MCF 10A (cell line): ENCODE results near the gene SNX33. TPM values are rescaled to one million over a fixed set of nuclear protein-coding genes. Genes with fewer than 3 reads are reported as not detected.
"Not testable (repeated sequence)": the region's sequence is repeated elsewhere in the genome, so short reads cannot be mapped to it uniquely, and the experiment has no call there.

Source experiments
- BruUV-seq: library from RNA; stranded (reverse); fragments of 400-500 nt; replicated peaks from 2 replicates; lab custom pipeline; 2021; lab: Mats Ljungman, UMichigan
- CTCF ChIA-PET: fragments of 300-600 bp; sonication (Branson Sonifier 250); formaldehyde crosslinking; extraction: SDS; loops from one replicate; lab custom pipeline; 2021; ENCODE audit warnings: antibody characterized with exemption, inconsistent platforms; lab: Yijun Ruan, JAX
- POLR2A ChIA-PET: fragments of 300-600, 350-650 bp; sonication (Branson Sonifier 250); formaldehyde crosslinking; extraction: SDS; loops from one replicate; lab custom pipeline; 2020; ENCODE audit warnings: antibody characterized with exemption, inconsistent platforms; lab: Yijun Ruan, JAX
- DNase-seq: peaks from one replicate; pipeline ENCODE4 v3.0.0-alpha.2; 2018; ENCODE audit not compliant: unreplicated experiment
- H3K27ac Mint-ChIP-seq: one replicate; pipeline ENCODE4 v1.8.0; 2022; ENCODE audit warnings: mild to moderate bottlenecking, low read depth, mixed read lengths; ENCODE audit not compliant: unreplicated experiment
- H3K27me3 Mint-ChIP-seq: one replicate; pipeline ENCODE4 v1.8.0; 2022; ENCODE audit warnings: mixed read lengths; ENCODE audit not compliant: insufficient read depth, unreplicated experiment
- H3K36me3 Mint-ChIP-seq: one replicate; pipeline ENCODE4 v1.8.0; 2022; ENCODE audit warnings: mild to moderate bottlenecking, moderate library complexity, mixed read lengths; ENCODE audit not compliant: insufficient read depth, unreplicated experiment
- H3K4me1 Mint-ChIP-seq: one replicate; pipeline ENCODE4 v1.8.0; 2022; ENCODE audit warnings: mixed read lengths; ENCODE audit not compliant: insufficient read depth, unreplicated experiment
- H3K4me3 Mint-ChIP-seq: one replicate; pipeline ENCODE4 v1.8.0; 2022; ENCODE audit warnings: mild to moderate bottlenecking, moderate library complexity, mixed read lengths; ENCODE audit not compliant: unreplicated experiment
- H3K9me3 Mint-ChIP-seq: one replicate; pipeline ENCODE4 v1.8.0; 2022; ENCODE audit warnings: mixed read lengths; ENCODE audit not compliant: unreplicated experiment
- CTCF ChIP-seq: fragments of 200-600 bp; IDR thresholded peaks from one replicate; pipeline ENCODE4 v1.8.0; 2022; ENCODE audit warnings: antibody characterized with exemption, mild to moderate bottlenecking; ENCODE audit not compliant: unreplicated experiment
- intact Hi-C: fragments of 100-400 bp; cut with micrococcal nuclease; formaldehyde crosslinking; loops from 2 replicates; pipeline ENCODE4 v1.14.1; 2022
- total RNA-seq: library from RNA; stranded (reverse); gene quantifications from 2 replicates; pipeline ENCODE4 v1.2.3, GENCODE V29; 2022

Gene SNX33
- total RNA-seq, 1 experiment from 2014 or later: 15.2 TPM

- intact Hi-C loops: no loop called here
- H3K36me3 Mint-ChIP-seq: peaks cover 7% of the 10 kb centered on the region
- no TSS peak for BruUV-seq
- peaks cover 56% of the 10 kb centered on the region for H3K4me1 Mint-ChIP-seq
- peak; percentile 9 for DNase-seq
- POLR2A ChIA-PET: interaction anchor here (1.5 kb wide), 1 partner anchor 28 kb away, joined by 3 read pairs; a partner anchor contains a TSS
- no peaks in the 10 kb centered on the region for H3K9me3 Mint-ChIP-seq
- no peak for TF ChIP-seq CTCF
- H3K27ac Mint-ChIP-seq: peak overlapping the region; percentile 80
- CTCF ChIA-PET: interaction anchor here (0.7 to 2.3 kb wide), 4 partner anchors 11 to 90 kb away, joined by 3 to 17 read pairs (median 4); no protein-coding TSS in a partner anchor
- H3K4me3 Mint-ChIP-seq: peak overlapping the region; percentile 13
- no peaks in the 10 kb centered on the region for H3K27me3 Mint-ChIP-seq
These were observed 48.1 kb downstream of the SNX33 start for GRCh38 chr15:75695634-75696310.

GRCh38 chr15:75696311-75696720, 48.6 kb downstream of the SNX33 start:
- no peak for TF ChIP-seq CTCF
- DNase-seq: peak; percentile 61
- peaks cover 60% of the 10 kb centered on the region for H3K4me1 Mint-ChIP-seq
- H3K9me3 Mint-ChIP-seq: no peaks in the 10 kb centered on the region
- H3K4me3 Mint-ChIP-seq: peak overlapping the region; percentile 13
- H3K27ac Mint-ChIP-seq: peak overlapping the region; percentile 80
- ChIA-PET CTCF (interaction anchor here (0.7 to 1.4 kb wide), 3 partner anchors 10 to 89 kb away, joined by 3 to 5 read pairs (median 4); no protein-coding TSS in a partner anchor), POLR2A (interaction anchor here (1.5 kb wide), 1 partner anchor 28 kb away, joined by 3 read pairs; a partner anchor contains a TSS)
- H3K36me3 Mint-ChIP-seq: peaks cover 7% of the 10 kb centered on the region
- intact Hi-C loops: no loop called here
- H3K27me3 Mint-ChIP-seq: no peaks in the 10 kb centered on the region
- no TSS peak for BruUV-seq

- H3K27ac Mint-ChIP-seq: peak overlapping the region; percentile 80
- ChIA-PET CTCF (interaction anchor here (1.4 kb wide), 1 partner anchor 11 kb away, joined by 5 read pairs; no protein-coding TSS in a partner anchor), POLR2A (interaction anchor here (1.5 kb wide), 1 partner anchor 27 kb away, joined by 3 read pairs; a partner anchor contains a TSS)
- DNase-seq: no peak
- no peaks in the 10 kb centered on the region for H3K9me3 Mint-ChIP-seq
- peaks cover 7% of the 10 kb centered on the region for H3K36me3 Mint-ChIP-seq
- intact Hi-C loops: no loop called here
- H3K27me3 Mint-ChIP-seq: no peaks in the 10 kb centered on the region
- H3K4me3 Mint-ChIP-seq: no peak overlapping the region
- peaks cover 61% of the 10 kb centered on the region for H3K4me1 Mint-ChIP-seq
- no peak for TF ChIP-seq CTCF
- BruUV-seq: TSS peak; percentile 47
These were observed 49.1 kb downstream of the SNX33 start for GRCh38 chr15:75696854-75697259.

- Mint-ChIP-seq H3K27ac (peak overlapping the region; percentile 80), H3K27me3 (no peaks in the 10 kb centered on the region), H3K4me1 (peaks cover 63% of the 10 kb centered on the region), H3K36me3 (peaks cover 8% of the 10 kb centered on the region), H3K4me3 (no peak overlapping the region), H3K9me3 (no peaks in the 10 kb centered on the region)
- no peak for TF ChIP-seq CTCF
- DNase-seq: no peak
- POLR2A ChIA-PET: interaction anchor here (1.5 kb wide), 1 partner anchor 27 kb away, joined by 3 read pairs; a partner anchor contains a TSS
- CTCF ChIA-PET: interaction anchor here (1.4 kb wide), 1 partner anchor 12 kb away, joined by 5 read pairs; no protein-coding TSS in a partner anchor
- intact Hi-C loops: no loop called here
- no TSS peak for BruUV-seq
These were observed 49.8 kb downstream of the SNX33 start for GRCh38 chr15:75697523-75697922.

- H3K27me3 Mint-ChIP-seq, CTCF ChIA-PET, intact Hi-C loops, H3K4me3 Mint-ChIP-seq, H3K9me3 Mint-ChIP-seq, POLR2A ChIA-PET, BruUV-seq, DNase-seq: not testable (repeated sequence)
- Mint-ChIP-seq H3K4me1 (peaks cover 60% of the 10 kb centered on the region), H3K36me3 (peaks cover 11% of the 10 kb centered on the region), H3K27ac (peak overlapping the region; percentile 80)
These were observed 50.4 kb downstream of the SNX33 start for GRCh38 chr15:75697974-75698747.

- H3K27ac Mint-ChIP-seq, BruUV-seq, H3K27me3 Mint-ChIP-seq, DNase-seq, H3K9me3 Mint-ChIP-seq, POLR2A ChIA-PET, H3K4me3 Mint-ChIP-seq, CTCF ChIA-PET, intact Hi-C loops: not testable (repeated sequence)
- H3K4me1 Mint-ChIP-seq: peaks cover 50% of the 10 kb centered on the region
- H3K36me3 Mint-ChIP-seq: peaks cover 11% of the 10 kb centered on the region
These were observed 51.8 kb downstream of the SNX33 start for GRCh38 chr15:75699517-75699916.
